Measurements from ENCODE around the gene MGAT1. TPM values are rescaled to one million over a fixed set of nuclear protein-coding genes. Genes with fewer than 3 reads are reported as not detected.
"Not testable (repeated sequence)": the region's sequence is repeated elsewhere in the genome, so short reads cannot be mapped to it uniquely, and the experiment has no call there.

Gene MGAT1
- polyA plus RNA-seq, 3 donors = 231 to 523 (median 385) TPM

DNA sequence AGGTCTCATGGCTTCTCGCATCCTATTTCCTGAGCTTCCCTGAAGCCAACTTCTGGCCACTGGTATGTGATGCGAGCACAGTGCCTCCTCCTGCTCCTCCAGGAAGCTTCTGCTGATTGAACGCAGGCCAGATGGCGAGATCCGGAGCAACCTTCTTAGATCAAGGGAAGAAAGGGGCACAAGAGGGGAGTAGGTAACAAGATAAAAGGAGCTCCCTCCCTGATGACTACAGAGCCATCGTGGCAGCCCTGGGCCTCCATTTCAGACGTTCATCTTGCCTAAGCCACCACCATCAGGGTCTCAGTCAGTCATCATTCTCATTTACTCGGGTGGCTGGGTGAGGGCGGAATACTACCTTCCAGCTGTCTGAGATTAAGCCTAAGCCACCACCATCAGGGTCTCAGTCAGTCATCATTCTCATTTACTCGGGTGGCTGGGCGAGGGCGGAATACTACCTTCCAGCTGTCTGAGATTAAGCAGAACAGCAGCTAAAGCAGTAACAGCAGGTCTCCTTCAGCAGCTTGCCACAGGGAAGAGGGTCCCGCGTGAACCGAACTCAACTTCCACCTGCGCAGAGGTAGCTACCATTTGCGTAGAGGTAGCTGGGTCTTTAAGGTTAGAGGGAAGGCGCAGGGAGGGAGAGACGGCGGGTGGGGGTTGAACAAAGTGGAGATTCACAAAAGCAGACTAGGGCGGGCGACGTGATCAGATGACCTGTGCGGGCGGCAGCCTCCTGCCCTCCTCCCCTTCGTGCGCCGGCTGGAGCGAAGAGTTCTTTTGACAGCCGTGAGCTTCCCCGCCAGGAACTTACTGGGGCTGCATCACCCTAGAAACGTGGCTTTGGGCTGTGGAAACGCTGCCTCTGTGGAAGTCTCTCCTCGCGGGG is 27.9 kb upstream of the MGAT1 start:
- H3K36me3 ChIP-seq (replicated peaks in 1 of 2; ENCODE audit: control insufficient read depth in 1 of 2, insufficient read depth in 2 of 2, low read length in 2 of 2) = peaks cover 15 to 16% of the 10 kb centered on the region in 2 donors
- TF ChIP-seq, protein P1, sequence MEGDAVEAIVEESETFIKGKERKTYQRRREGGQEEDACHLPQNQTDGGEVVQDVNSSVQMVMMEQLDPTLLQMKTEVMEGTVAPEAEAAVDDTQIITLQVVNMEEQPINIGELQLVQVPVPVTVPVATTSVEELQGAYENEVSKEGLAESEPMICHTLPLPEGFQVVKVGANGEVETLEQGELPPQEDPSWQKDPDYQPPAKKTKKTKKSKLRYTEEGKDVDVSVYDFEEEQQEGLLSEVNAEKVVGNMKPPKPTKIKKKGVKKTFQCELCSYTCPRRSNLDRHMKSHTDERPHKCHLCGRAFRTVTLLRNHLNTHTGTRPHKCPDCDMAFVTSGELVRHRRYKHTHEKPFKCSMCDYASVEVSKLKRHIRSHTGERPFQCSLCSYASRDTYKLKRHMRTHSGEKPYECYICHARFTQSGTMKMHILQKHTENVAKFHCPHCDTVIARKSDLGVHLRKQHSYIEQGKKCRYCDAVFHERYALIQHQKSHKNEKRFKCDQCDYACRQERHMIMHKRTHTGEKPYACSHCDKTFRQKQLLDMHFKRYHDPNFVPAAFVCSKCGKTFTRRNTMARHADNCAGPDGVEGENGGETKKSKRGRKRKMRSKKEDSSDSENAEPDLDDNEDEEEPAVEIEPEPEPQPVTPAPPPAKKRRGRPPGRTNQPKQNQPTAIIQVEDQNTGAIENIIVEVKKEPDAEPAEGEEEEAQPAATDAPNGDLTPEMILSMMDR (IDR thresholded peaks at IDR 0.05) = no peak
- H3K4me1 ChIP-seq (ENCODE audit: control insufficient read depth in 1 of 2, insufficient read depth in 2 of 2, low read length in 2 of 2) = peaks cover 49 to 54% of the 10 kb centered on the region in 2 donors
- intact Hi-C loops (cut with micrococcal nuclease) = loop anchor here (2.0 kb wide), 2 partner anchors 16 to 28 kb away; partner anchors contain the start of gene MGAT1 (in 1 of the 2)
- Mint-ChIP-seq H3K9me3 (peaks cover 0 to 10% (median 2%) of the 10 kb centered on the region in 7 donors), H3K4me1 (peaks cover 62% of the 10 kb centered on the region), H3K4me3 (peak overlapping the region; percentile 93 to 99), H3K27me3 (ENCODE audit: low read depth in 3 of 3) (peaks cover 0 to 2% (median 0%) of the 10 kb centered on the region in 3 donors), H3K36me3 (peaks cover 37% of the 10 kb centered on the region in 2 donors), H3K27ac (peak overlapping the region; percentile 98 to 99 (median 98))
- peak overlapping the region; percentile 91 for H3K4me2 ChIP-seq (replicated peaks; ENCODE audit: extremely low read depth, low read length, poor library complexity, severe bottlenecking)
- peaks cover 50% of the 10 kb centered on the region for H3K79me2 ChIP-seq (ENCODE audit: insufficient read depth, low read length)
- peak overlapping the region; percentile 88 for H2AFZ ChIP-seq (ENCODE audit: insufficient read depth, low read depth, low read length, poor library complexity, severe bottlenecking)
- peak overlapping the region; percentile 70 to 91 (median 89) for H3K4me3 ChIP-seq (replicated peaks in 1 of 3; ENCODE audit: low read depth in 2 of 3, low read length in 3 of 3)
- H3K9me3 ChIP-seq (replicated peaks in 1 of 2; ENCODE audit: control insufficient read depth in 1 of 2, insufficient read depth in 1 of 2, low read length in 2 of 2) = peaks cover 0 to 3% of the 10 kb centered on the region in 2 donors
- H3K27me3 ChIP-seq (ENCODE audit: control insufficient read depth in 2 of 2, insufficient read depth in 2 of 2, low read length in 2 of 2) = no peaks in the 10 kb centered on the region
- peak; percentile 47 to 69 (median 67) for DNase-seq
- peak overlapping the region; percentile 98 for H3K9ac ChIP-seq (ENCODE audit: insufficient read depth, low read length, poor library complexity, severe bottlenecking)
- 11% methylated on average over 25 of the region's 35 CpGs for WGBS (ENCODE audit: insufficient coverage)
- peaks cover 18% of the 10 kb centered on the region for H4K20me1 ChIP-seq (ENCODE audit: insufficient read depth, low read length)
- H3K27ac ChIP-seq (ENCODE audit: low read depth in 1 of 2, low read length in 2 of 2) = peak overlapping the region; percentile 96 to 98

DNA sequence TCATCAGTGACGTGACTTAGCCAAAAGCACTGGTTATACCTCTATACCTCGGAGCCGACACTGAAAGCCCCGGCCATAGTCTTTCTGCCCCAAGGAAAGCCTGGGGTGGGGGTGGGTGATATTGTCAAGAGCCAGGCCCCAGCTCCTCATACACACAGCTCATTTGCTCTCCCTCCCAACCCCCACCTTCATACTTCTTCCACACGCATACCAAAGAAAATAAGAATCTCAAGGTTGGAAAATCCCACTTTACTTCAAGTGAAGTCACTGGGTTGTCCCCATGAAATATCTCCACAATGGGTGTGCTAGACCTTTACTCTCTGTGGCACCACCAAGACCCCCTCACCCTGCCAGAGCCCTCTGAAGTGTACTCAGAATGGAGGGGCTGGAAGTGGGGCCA is 27.1 kb upstream of the MGAT1 start:
- Histone ChIP-seq H3K36me3 (replicated peaks in 1 of 2; ENCODE audit: control insufficient read depth in 1 of 2, insufficient read depth in 2 of 2, low read length in 2 of 2) (peaks cover 8% of the 10 kb centered on the region in 2 donors), H3K27ac (ENCODE audit: low read depth in 1 of 2, low read length in 2 of 2) (peak overlapping the region; percentile 96 to 98), H3K4me2 (replicated peaks; ENCODE audit: extremely low read depth, low read length, poor library complexity, severe bottlenecking) (peak overlapping the region; percentile 91), H3K79me2 (ENCODE audit: insufficient read depth, low read length) (peaks cover 50% of the 10 kb centered on the region), H3K4me1 (ENCODE audit: control insufficient read depth in 1 of 2, insufficient read depth in 2 of 2, low read length in 2 of 2) (peaks cover 49 to 56% of the 10 kb centered on the region in 2 donors), H3K4me3 (replicated peaks in 1 of 3; ENCODE audit: low read depth in 2 of 3, low read length in 3 of 3) (peak overlapping the region; percentile 70 to 91 (median 89)), H3K27me3 (ENCODE audit: control insufficient read depth in 2 of 2, insufficient read depth in 2 of 2, low read length in 2 of 2) (no peaks in the 10 kb centered on the region), H3K9ac (ENCODE audit: insufficient read depth, low read length, poor library complexity, severe bottlenecking) (peak overlapping the region; percentile 98), H3K9me3 (replicated peaks in 1 of 2; ENCODE audit: control insufficient read depth in 1 of 2, insufficient read depth in 1 of 2, low read length in 2 of 2) (peaks cover 0 to 3% of the 10 kb centered on the region in 2 donors), H2AFZ (ENCODE audit: insufficient read depth, low read depth, low read length, poor library complexity, severe bottlenecking) (no peak overlapping the region), H4K20me1 (ENCODE audit: insufficient read depth, low read length) (peaks cover 18% of the 10 kb centered on the region)
- TF ChIP-seq, protein P1 (IDR thresholded peaks at IDR 0.05) = no peak
- peaks cover 0 to 10% (median 2%) of the 10 kb centered on the region in 7 donors for H3K9me3 Mint-ChIP-seq
- H3K27ac Mint-ChIP-seq = peak overlapping the region; percentile 98 to 99 (median 98)
- intact Hi-C loops (cut with micrococcal nuclease) = loop anchor here (2.0 to 5.0 kb wide), 3 partner anchors 15 to 33 kb away; partner anchors contain the start of genes MGAT1 (in 1 of the 2) and ZFP62 (in 1 of the 2)
- peaks cover 30% of the 10 kb centered on the region in 2 donors for H3K36me3 Mint-ChIP-seq
- peaks cover 67% of the 10 kb centered on the region for H3K4me1 Mint-ChIP-seq
- DNase-seq = peak in 1 of 3 donors; percentile 53
- peaks cover 0 to 2% (median 2%) of the 10 kb centered on the region in 3 donors for H3K27me3 Mint-ChIP-seq (ENCODE audit: low read depth in 3 of 3)
- peak overlapping the region; percentile 93 to 99 for H3K4me3 Mint-ChIP-seq
- WGBS (ENCODE audit: insufficient coverage) = 100% methylated on average over 1 of the region's 5 CpGs

DNA sequence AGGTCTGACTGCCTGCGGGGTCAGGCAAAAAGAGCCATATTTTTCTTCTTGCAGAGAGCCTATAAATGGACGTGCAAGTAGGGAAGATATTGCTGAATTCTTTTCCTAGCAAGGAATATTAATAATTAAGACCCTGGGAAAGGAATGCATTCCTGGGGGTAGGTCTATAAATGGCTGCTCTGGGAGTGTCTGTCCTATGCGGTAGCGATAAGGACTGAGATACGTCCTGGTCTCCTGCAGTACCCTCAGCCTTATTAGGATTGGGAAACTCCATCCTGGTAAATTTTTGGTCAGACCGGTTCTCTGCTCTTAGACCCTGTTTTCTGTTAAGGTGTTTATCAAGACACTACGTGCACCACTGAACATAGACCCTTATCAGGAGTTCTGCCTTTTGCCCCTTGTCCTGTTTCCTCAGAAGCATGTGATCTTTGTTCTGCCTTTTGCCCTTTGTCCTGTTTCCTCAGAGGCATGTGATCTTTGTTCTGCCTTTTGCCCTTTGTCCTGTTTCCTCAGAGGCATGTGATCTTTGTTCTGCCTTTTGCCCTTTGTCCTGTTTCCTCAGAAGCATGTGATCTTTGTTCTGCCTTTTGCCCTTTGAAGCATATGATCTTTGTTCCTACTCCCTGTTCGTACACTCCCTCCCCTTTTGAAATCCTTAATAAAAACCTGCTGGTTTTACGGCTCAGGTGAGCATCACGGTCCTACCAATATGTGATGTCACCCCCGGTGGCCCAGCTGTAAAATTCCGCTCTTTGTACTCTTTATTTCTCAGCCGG is 26.3 kb upstream of the MGAT1 start:
- DNase-seq = peak; percentile 54 to 70 (median 60)
- not testable (repeated sequence) for H3K36me3 ChIP-seq (replicated peaks in 1 of 2; ENCODE audit: control insufficient read depth in 1 of 2, insufficient read depth in 2 of 2, low read length in 2 of 2); H3K27me3 Mint-ChIP-seq (ENCODE audit: low read depth in 3 of 3); H3K27me3 ChIP-seq (ENCODE audit: control insufficient read depth in 2 of 2, insufficient read depth in 2 of 2, low read length in 2 of 2); H3K9me3 ChIP-seq (replicated peaks in 1 of 2; ENCODE audit: control insufficient read depth in 1 of 2, insufficient read depth in 1 of 2, low read length in 2 of 2); H3K9me3 Mint-ChIP-seq; H2AFZ ChIP-seq (ENCODE audit: insufficient read depth, low read depth, low read length, poor library complexity, severe bottlenecking)
- H3K27ac ChIP-seq (ENCODE audit: low read depth in 1 of 2, low read length in 2 of 2) = peak overlapping the region; percentile 96 to 98
- H3K4me3 Mint-ChIP-seq = peak overlapping the region; percentile 76 to 93
- H3K4me3 ChIP-seq (replicated peaks in 1 of 3; ENCODE audit: low read depth in 2 of 3, low read length in 3 of 3) = peak overlapping the region in 1 of 3 experiments; percentile 91
- H3K9ac ChIP-seq (ENCODE audit: insufficient read depth, low read length, poor library complexity, severe bottlenecking) = peak overlapping the region; percentile 98
- peaks cover 66% of the 10 kb centered on the region for H3K4me1 Mint-ChIP-seq
- H3K36me3 Mint-ChIP-seq = peaks cover 22% of the 10 kb centered on the region in 2 donors
- peak overlapping the region; percentile 98 to 99 (median 98) for H3K27ac Mint-ChIP-seq
- H4K20me1 ChIP-seq (ENCODE audit: insufficient read depth, low read length) = peaks cover 12% of the 10 kb centered on the region
- intact Hi-C loops (cut with micrococcal nuclease) = loop anchor here in 1 of 2 donors (5.0 kb wide), 1 partner anchor 33 kb away; the partner anchor contains the start of gene ZFP62
- peaks cover 49 to 56% of the 10 kb centered on the region in 2 donors for H3K4me1 ChIP-seq (ENCODE audit: control insufficient read depth in 1 of 2, insufficient read depth in 2 of 2, low read length in 2 of 2)
- 48% methylated on average over 6 of the region's 13 CpGs for WGBS (ENCODE audit: insufficient coverage)
- H3K4me2 ChIP-seq (replicated peaks; ENCODE audit: extremely low read depth, low read length, poor library complexity, severe bottlenecking) = peak overlapping the region; percentile 91
- peaks cover 46% of the 10 kb centered on the region for H3K79me2 ChIP-seq (ENCODE audit: insufficient read depth, low read length)
